Nephron (organoid): ENCODE results near the gene PDHX.

Source experiments
- H3K27ac Mint-ChIP-seq, 3 experiments: 2 replicates each; pipeline ENCODE4 v1.8.0; 2020; ENCODE audit warnings: mixed read lengths in 3 of 3, mild to moderate bottlenecking in 2 of 3, moderate library complexity in 1 of 3
- H3K27me3 Mint-ChIP-seq: 2 replicates; pipeline ENCODE4 v1.8.0; 2021; ENCODE audit warnings: low read depth, mild to moderate bottlenecking, moderate library complexity, mixed read lengths
- H3K36me3 Mint-ChIP-seq: 2 replicates; pipeline ENCODE4 v1.8.0; 2020; ENCODE audit warnings: low read depth, mixed read lengths
- H3K4me1 Mint-ChIP-seq: 2 replicates; pipeline ENCODE4 v1.8.0; 2020; ENCODE audit warnings: mixed read lengths
- H3K4me3 Mint-ChIP-seq, 3 experiments: 2 replicates each; pipeline ENCODE4 v1.8.0; 2020; ENCODE audit warnings: mild to moderate bottlenecking in 3 of 3, mixed read lengths in 3 of 3, moderate library complexity in 2 of 3
- H3K9me3 Mint-ChIP-seq: 2 replicates; pipeline ENCODE4 v1.8.0; 2020; ENCODE audit warnings: mixed read lengths
- TF ChIP-seq, protein P1 (sequence below), 3 experiments: fragments of 200-600 bp; sonication (generic); IDR thresholded peaks; one replicate each; pipeline ENCODE4 v1.5.0; 2021; ENCODE audit warnings: antibody characterized with exemption in 3 of 3; ENCODE audit not compliant: unreplicated experiment in 3 of 3

The PDHX gene

DNA sequence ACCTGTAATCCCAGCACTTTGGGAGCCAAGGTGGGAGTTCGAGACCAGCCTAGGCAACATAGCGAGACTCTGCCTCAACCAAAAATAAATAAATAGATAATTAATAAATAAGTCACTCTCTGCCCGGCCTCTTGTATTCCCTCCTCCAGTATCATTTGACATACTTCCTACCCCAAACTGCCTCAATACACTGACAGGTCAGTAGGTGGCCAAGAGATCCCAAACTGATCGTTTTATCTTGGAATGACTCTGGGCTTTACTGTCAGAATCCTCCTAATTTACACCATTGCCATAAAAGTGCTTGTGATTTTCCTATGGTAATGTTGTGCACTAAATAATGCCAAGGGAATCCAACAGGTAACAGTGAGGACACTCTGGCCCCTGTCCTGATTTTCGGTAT is 94.2 kb downstream of the PDHX start:
- no peaks in the 10 kb centered on the region for H3K27me3 Mint-ChIP-seq
- TF ChIP-seq, protein P1, sequence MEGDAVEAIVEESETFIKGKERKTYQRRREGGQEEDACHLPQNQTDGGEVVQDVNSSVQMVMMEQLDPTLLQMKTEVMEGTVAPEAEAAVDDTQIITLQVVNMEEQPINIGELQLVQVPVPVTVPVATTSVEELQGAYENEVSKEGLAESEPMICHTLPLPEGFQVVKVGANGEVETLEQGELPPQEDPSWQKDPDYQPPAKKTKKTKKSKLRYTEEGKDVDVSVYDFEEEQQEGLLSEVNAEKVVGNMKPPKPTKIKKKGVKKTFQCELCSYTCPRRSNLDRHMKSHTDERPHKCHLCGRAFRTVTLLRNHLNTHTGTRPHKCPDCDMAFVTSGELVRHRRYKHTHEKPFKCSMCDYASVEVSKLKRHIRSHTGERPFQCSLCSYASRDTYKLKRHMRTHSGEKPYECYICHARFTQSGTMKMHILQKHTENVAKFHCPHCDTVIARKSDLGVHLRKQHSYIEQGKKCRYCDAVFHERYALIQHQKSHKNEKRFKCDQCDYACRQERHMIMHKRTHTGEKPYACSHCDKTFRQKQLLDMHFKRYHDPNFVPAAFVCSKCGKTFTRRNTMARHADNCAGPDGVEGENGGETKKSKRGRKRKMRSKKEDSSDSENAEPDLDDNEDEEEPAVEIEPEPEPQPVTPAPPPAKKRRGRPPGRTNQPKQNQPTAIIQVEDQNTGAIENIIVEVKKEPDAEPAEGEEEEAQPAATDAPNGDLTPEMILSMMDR (IDR thresholded peaks at IDR 0.05; ENCODE audit: unreplicated experiment in 3 of 3): no peak
- no peaks in the 10 kb centered on the region for H3K36me3 Mint-ChIP-seq
- no peak overlapping the region for H3K27ac Mint-ChIP-seq
- H3K4me3 Mint-ChIP-seq: no peak overlapping the region
- peaks cover 28% of the 10 kb centered on the region for H3K4me1 Mint-ChIP-seq
- no peaks in the 10 kb centered on the region for H3K9me3 Mint-ChIP-seq

DNA sequence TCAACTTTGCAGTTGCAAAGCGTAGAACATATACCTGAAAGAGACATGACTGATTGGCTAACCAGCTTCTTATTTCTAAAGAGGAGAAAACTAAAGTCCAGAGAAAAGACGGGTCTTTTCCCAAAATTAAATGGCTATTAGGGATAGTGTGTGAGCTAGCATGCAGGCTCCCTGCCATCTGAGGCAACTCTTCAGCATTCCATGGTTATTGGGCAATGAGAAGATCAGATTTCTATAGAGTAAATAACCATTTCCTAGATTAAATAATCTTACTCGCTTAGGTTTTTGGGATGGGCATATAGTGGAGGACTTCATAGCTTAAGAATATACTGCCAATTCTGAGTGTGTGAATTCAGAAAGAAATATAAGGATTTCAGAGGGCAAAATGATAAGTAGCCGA is 95.0 kb downstream of the PDHX start:
- TF ChIP-seq, protein P1 (IDR thresholded peaks at IDR 0.05; ENCODE audit: unreplicated experiment in 3 of 3): no peak
- Mint-ChIP-seq H3K4me3 (no peak overlapping the region), H3K27ac (no peak overlapping the region), H3K9me3 (no peaks in the 10 kb centered on the region), H3K4me1 (peaks cover 23% of the 10 kb centered on the region), H3K36me3 (no peaks in the 10 kb centered on the region), H3K27me3 (no peaks in the 10 kb centered on the region)

DNA sequence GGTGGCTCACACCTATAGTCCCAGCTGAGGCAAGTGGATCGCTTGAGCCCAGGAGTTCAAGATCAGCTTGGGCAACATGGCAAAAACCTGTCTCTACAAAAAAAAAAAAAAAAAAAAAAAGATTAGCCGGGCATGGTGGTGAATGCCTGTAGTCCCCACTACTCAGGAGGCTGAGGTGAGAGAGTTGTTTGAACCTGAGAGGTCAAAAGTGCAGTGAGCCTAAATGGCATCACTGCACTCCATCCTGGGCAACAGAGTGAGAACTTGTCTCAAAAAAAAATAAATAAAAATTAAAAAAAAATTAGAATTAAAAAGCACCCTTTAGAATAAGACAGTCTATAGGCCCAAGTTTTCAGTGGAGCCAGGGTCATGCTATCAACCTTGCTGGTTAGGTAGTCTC is 95.5 kb downstream of the PDHX start:
- TF ChIP-seq, protein P1 (IDR thresholded peaks at IDR 0.05; ENCODE audit: unreplicated experiment in 3 of 3): no peak
- Mint-ChIP-seq H3K27ac (no peak overlapping the region), H3K9me3 (no peaks in the 10 kb centered on the region), H3K4me3 (no peak overlapping the region), H3K27me3 (no peaks in the 10 kb centered on the region), H3K4me1 (peaks cover 23% of the 10 kb centered on the region), H3K36me3 (no peaks in the 10 kb centered on the region)

DNA sequence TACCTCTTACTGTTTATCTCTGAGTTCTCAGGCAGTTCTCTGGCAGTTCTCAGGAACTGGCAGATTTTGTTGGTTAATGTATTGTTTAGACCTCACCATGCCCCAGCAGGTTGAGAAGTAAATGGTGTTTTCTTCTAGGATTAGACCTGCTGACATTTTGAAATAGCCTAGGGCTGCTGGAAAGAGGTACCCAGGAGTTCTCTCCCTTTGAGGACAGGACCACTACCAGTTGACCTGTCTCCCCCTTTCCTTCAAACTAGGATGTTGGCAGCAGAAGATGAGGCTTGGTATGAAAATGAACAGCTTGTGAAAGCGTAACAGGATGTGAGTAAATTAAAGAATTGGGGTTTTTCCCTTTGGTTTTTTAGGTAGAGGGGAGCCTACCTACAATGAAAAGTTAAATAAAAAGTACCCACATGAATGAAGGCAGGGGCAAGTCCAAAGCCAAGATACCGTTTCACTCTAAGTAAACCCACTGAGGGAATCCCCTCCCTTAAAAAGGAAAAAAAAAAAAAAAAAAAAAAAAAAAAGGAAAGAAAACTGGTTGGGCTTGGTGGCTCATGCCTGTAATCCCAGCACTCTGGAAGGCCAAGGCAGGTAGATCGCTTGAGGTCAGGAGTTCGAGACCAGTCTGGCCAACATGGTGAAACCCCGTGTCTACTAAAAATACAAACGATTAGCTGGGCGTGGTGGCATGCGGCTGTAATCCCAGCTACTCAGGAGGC is 96.2 kb downstream of the PDHX start:
- Mint-ChIP-seq H3K36me3 (no peaks in the 10 kb centered on the region), H3K27me3 (no peaks in the 10 kb centered on the region), H3K27ac (no peak overlapping the region), H3K4me1 (peaks cover 23% of the 10 kb centered on the region), H3K4me3 (no peak overlapping the region), H3K9me3 (no peaks in the 10 kb centered on the region)
- TF ChIP-seq, protein P1 (IDR thresholded peaks at IDR 0.05; ENCODE audit: unreplicated experiment in 3 of 3): no peak

DNA sequence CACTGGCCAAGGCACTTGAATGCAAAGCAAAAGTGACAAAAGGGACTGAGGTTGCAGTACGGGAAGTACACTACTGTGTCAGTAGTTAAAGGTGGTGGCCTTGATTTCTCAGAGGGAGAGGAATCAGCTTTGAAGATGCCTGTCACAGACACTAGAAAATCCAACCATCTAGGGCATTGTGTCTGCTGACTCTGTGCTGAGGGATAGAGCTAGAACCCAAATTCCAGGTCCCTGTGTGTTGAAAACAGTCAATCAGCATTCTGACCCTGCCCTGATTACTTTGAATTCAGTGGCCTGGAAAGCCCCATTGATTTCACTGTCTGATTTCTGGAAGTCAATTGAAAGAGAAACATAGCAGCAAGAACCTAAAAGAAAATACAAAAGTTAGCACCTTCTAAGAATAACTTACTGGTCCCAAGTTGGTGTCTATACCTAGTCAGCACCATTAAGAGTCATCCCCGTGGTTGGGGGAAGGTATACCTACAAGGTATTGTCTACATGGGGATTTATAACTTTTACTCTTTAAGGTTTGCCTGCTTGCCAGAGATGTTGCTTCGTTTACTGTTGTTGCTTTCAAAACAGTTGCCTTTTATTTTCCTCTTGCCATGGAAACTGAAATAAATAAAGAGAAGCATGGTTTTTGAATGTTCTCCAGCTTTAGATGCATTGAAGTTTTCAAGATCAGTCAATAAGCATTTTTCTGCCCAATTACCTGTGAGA is 97.3 kb downstream of the PDHX start:
- H3K4me1 Mint-ChIP-seq: peaks cover 23% of the 10 kb centered on the region
- no peaks in the 10 kb centered on the region for H3K36me3 Mint-ChIP-seq
- TF ChIP-seq, protein P1 (IDR thresholded peaks at IDR 0.05; ENCODE audit: unreplicated experiment in 3 of 3): no peak
- no peak overlapping the region for H3K27ac Mint-ChIP-seq
- H3K9me3 Mint-ChIP-seq: no peaks in the 10 kb centered on the region
- H3K27me3 Mint-ChIP-seq: no peaks in the 10 kb centered on the region
- no peak overlapping the region for H3K4me3 Mint-ChIP-seq
